Effector memory CD8-positive, alpha-beta T cell (primary cell): Measurements from ENCODE around the gene SLFN11.
A peak's percentile ranks its signal among the peaks of the same experiment; 100 is the strongest.
"Not testable (repeated sequence)": the region's sequence is repeated elsewhere in the genome, so short reads cannot be mapped to it uniquely, and the experiment has no call there.

Experiments
- ATAC-seq: fragments of 150-1000 bp; cut with Tn5 transposase; replicated peaks from 2 replicates; pipeline ENCODE4 v1.10.0; 2021; ENCODE audit warnings: mild to moderate bottlenecking, moderate library complexity
- DNase-seq, 3 experiments: peaks; one replicate each; pipeline ENCODE4 v3.0.0; 2021
- H3K27ac Mint-ChIP-seq, 2 donors: one replicate each; pipeline ENCODE4 v1.8.0; 2022; ENCODE audit warnings: mild to moderate bottlenecking in 2 of 2, mixed read lengths in 2 of 2, moderate library complexity in 2 of 2
- H3K27me3 Mint-ChIP-seq, 2 donors: one replicate each; pipeline ENCODE4 v1.8.0; 2022; ENCODE audit warnings: mixed read lengths in 2 of 2
- H3K36me3 Mint-ChIP-seq: one replicate; pipeline ENCODE4 v1.8.0; 2022; ENCODE audit warnings: mild to moderate bottlenecking, moderate library complexity, mixed read lengths; ENCODE audit not compliant: insufficient read depth
- H3K4me1 Mint-ChIP-seq, 2 donors: one replicate each; pipeline ENCODE4 v1.8.0; 2022; ENCODE audit warnings: low read depth in 2 of 2, mixed read lengths in 2 of 2
- H3K4me3 Mint-ChIP-seq, 2 donors: one replicate each; pipeline ENCODE4 v1.8.0; 2022; ENCODE audit warnings: mild to moderate bottlenecking in 2 of 2, mixed read lengths in 2 of 2, moderate library complexity in 2 of 2
- H3K9me3 Mint-ChIP-seq, 2 donors: one replicate each; pipeline ENCODE4 v1.8.0; 2022; ENCODE audit warnings: mixed read lengths in 2 of 2

Gene SLFN11

DNA sequence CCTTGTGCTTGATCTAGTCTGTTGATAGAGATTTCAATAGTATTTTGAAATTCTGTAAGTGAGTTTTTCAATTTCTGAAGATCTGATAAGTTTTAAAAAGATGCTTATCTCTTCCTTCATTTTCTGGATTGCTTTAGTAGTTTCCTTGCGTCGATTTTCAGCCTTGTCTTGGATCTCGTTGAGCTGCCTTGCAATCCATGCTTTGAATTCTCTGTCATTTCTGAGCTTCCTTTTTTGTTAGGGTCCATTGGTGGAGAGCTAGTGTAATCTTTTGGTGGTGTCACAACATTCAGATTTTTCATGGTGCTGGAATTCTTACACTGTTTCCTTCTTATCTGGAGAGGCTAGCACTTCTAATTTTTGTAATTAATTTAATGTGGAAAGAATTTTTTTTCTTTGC, 61.1 kb downstream of the SLFN11 start:
- peaks cover 37 to 44% of the 10 kb centered on the region in 2 donors for H3K4me1 Mint-ChIP-seq
- ATAC-seq, result no peak
- peaks cover 14% of the 10 kb centered on the region for H3K36me3 Mint-ChIP-seq
- H3K4me3 Mint-ChIP-seq, result peak overlapping the region; percentile 99 to 100
- H3K27ac Mint-ChIP-seq, result peak overlapping the region; percentile 99
- no peaks in the 10 kb centered on the region for H3K9me3 Mint-ChIP-seq
- no peak for DNase-seq
- H3K27me3 Mint-ChIP-seq, result no peaks in the 10 kb centered on the region

- not testable (repeated sequence) for H3K9me3 Mint-ChIP-seq, H3K27ac Mint-ChIP-seq, DNase-seq, H3K4me3 Mint-ChIP-seq, ATAC-seq, H3K27me3 Mint-ChIP-seq
- H3K36me3 Mint-ChIP-seq, result peaks cover 11% of the 10 kb centered on the region
- peaks cover 23 to 25% of the 10 kb centered on the region in 2 donors for H3K4me1 Mint-ChIP-seq
Measured at GRCh38 chr17:35309345-35309744, 64.1 kb downstream of the SLFN11 start.
